A673 (cell line): ENCODE measurements around the gene RASL10B. TPM values are rescaled to one million over a fixed set of nuclear protein-coding genes. Genes with fewer than 3 reads are reported as not detected.

Experiments used
- BruUV-seq: library from RNA; stranded (reverse); fragments of 400-500 nt; replicated peaks from 2 replicates; lab custom pipeline; 2021; lab: Mats Ljungman, UMichigan
- CTCF ChIA-PET: fragments of 300-600 bp; sonication (Branson Sonifier 250); formaldehyde crosslinking; loops from one replicate; lab custom pipeline; 2022; ENCODE audit warnings: antibody characterized with exemption; lab: Charles Lee
- POLR2A ChIA-PET: fragments of 300-600 bp; sonication (Branson Sonifier 250); formaldehyde crosslinking; loops from one replicate; lab custom pipeline; 2022; ENCODE audit warnings: antibody characterized with exemption; ENCODE audit not compliant: low non-redundant PET; lab: Charles Lee
- DNase-seq: peaks from one replicate; pipeline ENCODE4 v3.0.0-alpha.2; 2015; ENCODE audit warnings: low spot score
- H3K27ac ChIP-seq: fragments of 200-600 bp; sonication (generic); 2 replicates; pipeline ENCODE4 v1.5.1; 2016; ENCODE audit warnings: mixed run types, low read depth, mild to moderate bottlenecking, mixed read lengths, antibody characterized with exemption, low read length; ENCODE audit not compliant: poor library complexity, severe bottlenecking
- H3K27me3 ChIP-seq: fragments of 200-600 bp; sonication (generic); replicated peaks from 2 replicates; pipeline ENCODE4 v1.6.1; 2017; ENCODE audit warnings: mixed run types, low read depth, mild to moderate bottlenecking, mixed read lengths, antibody characterized with exemption, low read length; ENCODE audit not compliant: insufficient read depth, poor library complexity
- H3K36me3 ChIP-seq: fragments of 200-600 bp; sonication (generic); 2 replicates; pipeline ENCODE4 v1.6.1; 2016; ENCODE audit warnings: mixed run types, mild to moderate bottlenecking, mixed read lengths, antibody characterized with exemption, low read length; ENCODE audit not compliant: insufficient read depth, poor library complexity, severe bottlenecking
- H3K4me1 ChIP-seq: fragments of 200-600 bp; sonication (generic); 2 replicates; pipeline ENCODE4 v1.6.1; 2017; ENCODE audit warnings: mixed run types, mild to moderate bottlenecking, mixed read lengths, antibody characterized with exemption, low read length; ENCODE audit not compliant: insufficient read depth, poor library complexity, severe bottlenecking
- H3K4me3 ChIP-seq: fragments of 200-600 bp; sonication (generic); 2 replicates; pipeline ENCODE4 v1.5.1; 2016; ENCODE audit warnings: low read depth, mixed run types, mild to moderate bottlenecking, mixed read lengths, low read length; ENCODE audit not compliant: poor library complexity, severe bottlenecking
- H3K9me3 ChIP-seq: fragments of 200-600 bp; sonication (generic); 2 replicates; pipeline ENCODE4 v1.6.1; 2016; ENCODE audit warnings: mixed run types, low read depth, mild to moderate bottlenecking, mixed read lengths, antibody characterized with exemption, low read length; ENCODE audit not compliant: poor library complexity, severe bottlenecking
- CTCF ChIP-seq: fragments of 300-800, 200-600 bp; sonication (generic); conservative IDR thresholded peaks from 2 replicates; pipeline ENCODE4 v1.5.1; 2017; ENCODE audit warnings: low read depth, mild to moderate bottlenecking, antibody characterized with exemption, low read length, moderate library complexity, mixed read lengths
- EZH2 ChIP-seq: fragments of 200-600 bp; sonication (generic); IDR thresholded peaks from 2 replicates; pipeline ENCODE4 v1.6.1; 2017; ENCODE audit warnings: borderline replicate concordance, low read depth, mild to moderate bottlenecking, mixed read lengths, antibody characterized with exemption, low read length; ENCODE audit not compliant: poor library complexity, severe bottlenecking
- intact Hi-C: fragments of 100-400 bp; cut with micrococcal nuclease; formaldehyde crosslinking; loops from one replicate; pipeline ENCODE4 v1.10.0; 2022; ENCODE audit not compliant: unreplicated experiment
- total RNA-seq: library from RNA; stranded (reverse); gene quantifications from 2 replicates; pipeline ENCODE4 v1.2.3, GENCODE V29; 2021

RASL10B gene
- total RNA-seq, 1 experiment from 2014 or later = 15.9 TPM

DNA sequence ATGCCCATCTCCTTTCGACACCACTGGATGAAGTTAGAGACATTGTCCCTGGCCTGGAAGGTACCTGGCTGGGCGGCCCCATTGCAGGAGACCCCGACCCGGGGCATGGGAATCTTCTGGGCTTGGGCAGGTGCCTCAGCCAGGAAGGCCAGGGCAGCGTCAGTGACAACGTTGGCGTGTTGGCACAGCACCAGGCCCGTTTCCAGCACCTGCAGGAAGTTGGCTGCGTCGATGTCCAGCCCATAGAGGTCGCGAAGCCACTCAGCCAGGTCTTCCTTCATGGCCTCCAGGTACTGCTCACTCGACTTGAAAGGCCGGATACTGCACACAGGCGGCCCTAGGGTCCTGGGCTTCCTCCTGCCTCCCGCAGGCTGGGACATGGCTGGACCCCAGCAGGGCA is 21.0 kb downstream of the RASL10B start:
- CTCF ChIA-PET = no interaction called here
- H3K4me3 ChIP-seq = no peak overlapping the region
- no peak for DNase-seq
- BruUV-seq = no TSS peak
- intact Hi-C loops = no loop called here
- POLR2A ChIA-PET = no interaction called here
- no peak overlapping the region for H3K27ac ChIP-seq
- no peaks in the 10 kb centered on the region for H3K4me1 ChIP-seq
- H3K36me3 ChIP-seq = no peaks in the 10 kb centered on the region
- no peak for TF ChIP-seq CTCF
- no peak for TF ChIP-seq EZH2
- H3K27me3 ChIP-seq = no peaks in the 10 kb centered on the region
- no peaks in the 10 kb centered on the region for H3K9me3 ChIP-seq

GRCh38 chr17:35752945-35753764 is 21.7 kb downstream of the RASL10B start, which contains the start of gene GAS2L2:
Gene GAS2L2 (minus strand): TSS chr17:35753239. CDS start chr17:35752850, 389 bp downstream.
- Histone ChIP-seq H3K27me3 (no peaks in the 10 kb centered on the region), H3K4me1 (no peaks in the 10 kb centered on the region), H3K9me3 (no peaks in the 10 kb centered on the region), H3K27ac (no peak within 1 kb of the TSS), H3K4me3 (no peak within 1 kb of the TSS), H3K36me3 (no peaks in the 10 kb centered on the region)
- BruUV-seq = no TSS peak
- DNase-seq = no peak
- intact Hi-C loops = no loop called here
- ChIA-PET POLR2A (no interaction called here), CTCF (no interaction called here)
- TF ChIP-seq CTCF = no peak
- TF ChIP-seq EZH2 = no peak

GRCh38 chr17:35757243-35757642 is 25.8 kb downstream of the RASL10B start:
- intact Hi-C loops = no loop called here
- POLR2A ChIA-PET = no interaction called here
- BruUV-seq = no TSS peak

More at GRCh38 chr17:35757243-35757642, 25.8 kb downstream of the RASL10B start:
- TF ChIP-seq EZH2 (no peak), CTCF (no peak)
- Histone ChIP-seq H3K4me3 (no peak overlapping the region), H3K9me3 (no peaks in the 10 kb centered on the region), H3K27me3 (no peaks in the 10 kb centered on the region), H3K36me3 (no peaks in the 10 kb centered on the region), H3K27ac (no peak overlapping the region), H3K4me1 (no peaks in the 10 kb centered on the region)
- CTCF ChIA-PET = no interaction called here
- no peak for DNase-seq
